22Rv1 (cell line): Measurements from ENCODE around the gene C1orf115.

Experiments
- H3K27ac ChIP-seq: fragments of 450-650 bp; 2 replicates; pipeline ENCODE4 v1.5.1; 2017
- CTCF ChIP-seq: fragments of 450-650 bp; IDR thresholded peaks from 2 replicates; pipeline ENCODE4 v1.5.1; 2017; ENCODE audit warnings: mild to moderate bottlenecking
- ZFX ChIP-seq: fragments of 450-650 bp; IDR thresholded peaks from 2 replicates; pipeline ENCODE4 v1.6.1; 2017; ENCODE audit warnings: antibody characterized with exemption, borderline replicate concordance

The C1orf115 gene

DNA sequence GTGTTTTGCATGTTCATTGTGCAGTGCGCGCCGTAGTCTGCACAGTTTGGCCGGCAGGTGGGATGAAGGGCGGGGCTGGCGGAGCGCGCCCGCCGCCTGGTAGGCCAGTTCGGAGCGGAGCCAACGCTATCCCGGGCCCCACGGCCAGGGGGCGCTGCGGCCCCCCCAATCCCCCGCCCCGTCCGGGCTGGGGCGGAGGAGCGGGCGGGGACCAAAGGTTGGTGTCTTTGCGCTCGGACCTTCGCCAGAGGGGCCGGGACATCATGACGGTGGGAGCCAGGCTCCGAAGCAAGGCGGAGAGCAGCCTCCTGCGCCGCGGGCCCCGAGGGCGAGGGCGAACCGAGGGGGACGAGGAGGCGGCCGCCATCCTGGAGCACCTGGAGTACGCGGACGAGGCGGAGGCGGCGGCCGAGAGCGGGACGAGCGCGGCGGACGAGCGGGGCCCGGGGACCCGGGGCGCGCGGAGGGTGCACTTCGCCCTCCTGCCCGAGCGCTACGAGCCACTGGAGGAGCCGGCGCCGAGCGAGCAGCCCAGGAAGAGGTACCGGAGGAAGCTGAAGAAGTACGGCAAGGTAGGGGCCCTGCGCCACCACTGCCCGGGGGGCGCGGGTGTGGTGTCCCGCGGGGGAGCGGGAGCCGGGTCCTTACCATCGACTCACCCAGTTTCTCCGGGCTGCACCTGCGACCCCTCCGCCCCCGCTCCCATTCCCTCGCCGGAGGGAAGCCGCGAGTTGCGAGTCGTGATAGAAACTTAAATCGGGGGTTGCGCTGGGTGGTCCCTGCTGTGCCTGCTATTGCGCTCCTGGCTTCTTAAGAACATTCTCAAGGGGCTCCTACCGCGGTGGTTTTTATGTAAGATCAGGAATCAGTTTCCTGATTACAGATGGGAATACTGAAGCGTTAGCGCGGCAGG is at the start of gene C1orf115:
C1orf115 (plus strand) TSS at position 224 of the 913 bp plus-strand sequence; CDS start at position 264, 40 bp downstream.
- TF ChIP-seq CTCF = peak; percentile 100
- TF ChIP-seq ZFX = no peak
- no peak within 1 kb of the TSS for H3K27ac ChIP-seq

- no peak for TF ChIP-seq CTCF
- no peak for TF ChIP-seq ZFX
- no peak overlapping the region for H3K27ac ChIP-seq
Observed at GRCh38 chr1:220642285-220642684, 47.9 kb upstream of the C1orf115 start.

GRCh38 chr1:220652995-220653394 is 37.2 kb upstream of the C1orf115 start:
- TF ChIP-seq CTCF (no peak), ZFX (no peak)
- H3K27ac ChIP-seq = no peak overlapping the region

DNA sequence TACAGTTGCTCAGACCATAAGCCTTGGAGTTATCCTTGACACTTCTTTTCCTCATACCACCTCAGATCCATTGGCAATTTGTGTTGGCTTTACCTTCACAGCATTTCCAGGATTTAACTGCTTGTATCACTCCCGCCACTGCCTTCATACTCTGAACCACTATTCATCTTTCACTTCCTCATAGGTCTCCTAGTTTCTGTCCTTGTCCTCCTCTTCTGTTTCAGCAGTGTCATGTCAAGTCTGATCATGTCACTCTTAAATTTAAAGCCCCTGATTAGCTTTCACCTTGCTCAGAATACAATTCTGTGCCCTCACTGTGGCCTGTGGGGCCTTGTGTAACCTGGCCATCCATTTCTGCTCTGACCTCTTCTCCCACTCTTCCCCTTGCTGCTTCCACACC is 34.7 kb upstream of the C1orf115 start:
- TF ChIP-seq CTCF (no peak), ZFX (no peak)
- H3K27ac ChIP-seq = no peak overlapping the region

GRCh38 chr1:220655961-220656740 is 34.0 kb upstream of the C1orf115 start:
- TF ChIP-seq ZFX (no peak), CTCF (no peak)
- no peak overlapping the region for H3K27ac ChIP-seq

GRCh38 chr1:220666349-220666748 is 23.8 kb upstream of the C1orf115 start:
- no peak for TF ChIP-seq CTCF
- TF ChIP-seq ZFX = no peak
- H3K27ac ChIP-seq = no peak overlapping the region

DNA sequence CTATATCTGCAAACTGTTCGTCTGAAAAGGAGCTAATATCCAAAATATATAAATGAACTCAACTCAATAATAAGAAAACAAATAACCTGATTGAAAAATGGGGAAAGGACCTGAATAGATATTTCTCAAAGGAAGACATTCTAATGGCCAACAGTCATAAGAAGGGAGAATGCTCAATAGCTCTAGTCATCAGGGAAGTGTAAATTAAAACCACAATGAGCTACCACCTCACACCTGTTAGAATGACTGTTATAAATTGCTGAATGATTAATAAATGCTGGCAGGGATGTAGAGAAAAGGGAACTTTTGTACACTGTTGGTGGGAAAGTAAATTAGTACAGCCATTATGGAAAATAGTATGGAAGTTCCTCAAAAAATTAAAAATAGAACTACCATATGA is 21.2 kb upstream of the C1orf115 start:
- TF ChIP-seq ZFX (no peak), CTCF (no peak)

More for the DNA sequence above, 21.2 kb upstream of the C1orf115 start:
- H3K27ac ChIP-seq = no peak overlapping the region
